Stimulated activated memory B cell treated with anti-CD40 and anti-IgM and Interleukin-4, amounts not matched to agents 10 μg/mL and 1 μg/mL and 100 μg/mL, for 72 hours (primary cell): ENCODE results near the gene CPVL.

Source experiments
- ATAC-seq: fragments of 150-1000 bp; cut with Tn5 transposase; 2 replicates; pipeline ENCODE4 v1.10.0; 2021
- H3K27ac Mint-ChIP-seq: one replicate; pipeline ENCODE4 v1.8.0; 2022; ENCODE audit warnings: mild to moderate bottlenecking, mixed read lengths
- H3K27me3 Mint-ChIP-seq: one replicate; pipeline ENCODE4 v1.8.0; 2022; ENCODE audit warnings: mixed read lengths
- H3K36me3 Mint-ChIP-seq: one replicate; pipeline ENCODE4 v1.8.0; 2022; ENCODE audit warnings: mixed read lengths
- H3K4me1 Mint-ChIP-seq: one replicate; pipeline ENCODE4 v1.8.0; 2022; ENCODE audit warnings: mixed read lengths
- H3K4me3 Mint-ChIP-seq: one replicate; pipeline ENCODE4 v1.8.0; 2022; ENCODE audit warnings: mild to moderate bottlenecking, moderate library complexity, mixed read lengths
- H3K9me3 Mint-ChIP-seq: one replicate; pipeline ENCODE4 v1.8.0; 2022; ENCODE audit warnings: mixed read lengths

The CPVL gene

DNA sequence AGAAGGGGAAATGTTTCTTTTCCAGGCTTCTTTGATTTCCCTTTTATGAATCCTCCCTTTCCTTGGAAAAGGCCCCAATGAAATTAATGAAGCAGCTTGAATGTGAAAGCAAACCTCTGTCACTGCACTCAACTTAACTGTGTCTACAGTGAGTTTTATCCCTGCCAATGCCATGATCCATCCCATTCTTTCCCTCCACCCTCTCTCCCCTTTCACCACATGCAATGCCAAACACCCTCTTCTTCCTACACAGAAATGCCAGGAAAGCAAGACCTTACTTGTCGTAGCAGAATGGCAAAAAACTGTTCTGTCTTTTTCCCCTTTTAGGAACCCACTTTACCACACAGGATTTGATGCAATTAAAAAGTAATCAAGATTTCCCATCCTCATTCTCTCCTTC lies 140.9 kb downstream of the CPVL start:
- no peaks in the 10 kb centered on the region for H3K36me3 Mint-ChIP-seq
- no peak overlapping the region for H3K27ac Mint-ChIP-seq
- H3K4me1 Mint-ChIP-seq, result no peaks in the 10 kb centered on the region
- ATAC-seq, result no peak
- peaks cover 9% of the 10 kb centered on the region for H3K27me3 Mint-ChIP-seq
- no peak overlapping the region for H3K4me3 Mint-ChIP-seq
- no peaks in the 10 kb centered on the region for H3K9me3 Mint-ChIP-seq

DNA sequence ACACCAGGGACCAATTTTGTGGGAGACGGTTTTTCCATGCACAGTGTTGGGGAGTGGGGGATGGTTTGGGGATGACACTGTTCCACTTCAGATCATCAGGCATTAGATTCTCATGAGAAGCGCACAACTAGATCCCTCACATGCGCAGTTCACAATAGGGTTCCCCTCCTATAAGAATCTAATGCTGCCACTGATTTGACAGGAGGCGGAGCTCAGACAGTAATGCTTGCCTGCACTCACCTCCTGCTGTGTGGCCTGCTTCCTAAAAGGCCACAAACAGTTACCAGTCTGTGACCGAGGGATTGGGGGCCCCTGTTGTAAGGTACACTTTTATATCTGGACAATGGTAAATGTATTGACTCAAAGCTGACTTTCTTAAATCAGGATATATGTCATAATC lies 142.6 kb downstream of the CPVL start:
- Mint-ChIP-seq H3K27ac (no peak overlapping the region), H3K27me3 (peaks cover 9% of the 10 kb centered on the region), H3K36me3 (no peaks in the 10 kb centered on the region), H3K4me3 (no peak overlapping the region), H3K9me3 (no peaks in the 10 kb centered on the region), H3K4me1 (no peaks in the 10 kb centered on the region)
- ATAC-seq, result no peak

DNA sequence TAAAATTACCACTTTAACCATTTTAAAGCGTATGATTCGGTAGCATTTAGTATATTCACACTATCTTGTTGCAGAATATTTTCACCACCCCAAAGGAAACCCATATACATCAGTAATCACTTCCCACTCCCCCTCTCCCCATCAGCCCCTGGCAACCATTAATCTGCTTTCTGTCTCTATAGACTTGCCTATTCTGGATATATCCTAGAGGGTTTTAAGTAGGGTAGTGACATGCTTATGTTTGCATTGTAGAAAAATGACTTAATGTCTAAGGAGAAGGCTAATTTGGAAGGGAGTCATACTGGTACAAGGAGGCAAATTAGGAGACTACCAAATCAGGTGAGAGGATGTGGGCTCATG lies 145.6 kb downstream of the CPVL start:
- no peak for ATAC-seq
- no peaks in the 10 kb centered on the region for H3K27me3 Mint-ChIP-seq
- no peaks in the 10 kb centered on the region for H3K36me3 Mint-ChIP-seq
- no peak overlapping the region for H3K4me3 Mint-ChIP-seq
- H3K4me1 Mint-ChIP-seq, result no peaks in the 10 kb centered on the region
- no peaks in the 10 kb centered on the region for H3K9me3 Mint-ChIP-seq
- H3K27ac Mint-ChIP-seq, result no peak overlapping the region

DNA sequence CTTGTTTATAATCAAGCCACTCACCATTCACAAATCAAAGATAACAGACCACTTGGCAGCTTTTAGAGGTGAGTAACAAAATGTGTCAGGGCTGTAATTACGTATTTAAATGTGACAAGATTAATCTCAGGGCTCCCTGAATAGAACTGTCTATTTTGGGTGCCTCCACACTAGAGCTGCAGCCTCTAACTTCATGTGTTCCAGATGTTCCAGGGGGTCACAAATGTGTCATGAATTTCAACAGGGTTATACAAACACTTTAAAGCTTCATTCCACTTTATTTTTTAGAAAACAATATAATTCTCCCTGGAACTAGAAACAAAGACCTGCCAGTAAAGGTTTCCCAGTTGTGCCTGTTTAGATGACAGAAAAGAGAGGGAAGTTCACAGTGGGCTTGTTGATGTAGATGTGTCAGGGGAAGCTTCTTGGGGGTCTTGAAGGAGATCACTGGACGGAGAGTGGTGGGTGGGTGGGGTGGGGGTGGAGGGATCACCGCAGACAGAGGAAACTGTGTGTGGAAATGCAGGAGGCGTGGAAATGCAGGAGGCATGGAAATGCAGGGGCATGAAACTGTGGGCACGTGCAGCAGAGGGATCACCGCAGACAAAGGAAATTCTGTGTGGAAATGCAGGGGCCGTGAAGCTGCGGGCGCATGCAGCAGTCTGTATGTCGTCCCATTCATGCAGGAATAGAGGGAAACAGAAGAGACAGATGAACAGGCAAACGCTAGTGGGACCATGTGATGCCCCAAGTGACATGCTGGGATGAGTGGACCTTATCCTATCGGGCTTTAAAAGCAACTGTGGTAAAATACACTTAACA lies 146.2 kb downstream of the CPVL start:
- ATAC-seq, result no peak
- no peak overlapping the region for H3K27ac Mint-ChIP-seq
- no peaks in the 10 kb centered on the region for H3K36me3 Mint-ChIP-seq
- H3K27me3 Mint-ChIP-seq, result no peaks in the 10 kb centered on the region
- H3K9me3 Mint-ChIP-seq, result no peaks in the 10 kb centered on the region
- H3K4me1 Mint-ChIP-seq, result no peaks in the 10 kb centered on the region
- no peak overlapping the region for H3K4me3 Mint-ChIP-seq

DNA sequence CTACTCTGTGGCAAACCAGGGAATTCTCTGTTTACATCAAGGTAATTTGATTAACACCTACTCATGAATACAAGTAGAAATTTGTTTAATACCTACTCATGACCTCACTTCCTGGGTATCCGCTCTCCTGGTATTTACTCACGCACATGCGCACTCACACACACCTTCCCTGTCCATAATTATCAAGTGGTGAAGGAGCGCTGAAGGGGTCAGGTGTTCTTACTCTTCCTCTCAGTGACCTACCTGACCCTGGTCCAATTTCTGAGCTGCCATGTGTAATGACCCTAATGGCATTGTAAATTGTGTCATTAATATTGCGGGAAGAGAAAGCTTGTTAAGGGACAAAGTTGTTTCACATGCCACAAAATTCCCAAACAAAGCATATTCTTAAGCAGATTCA lies 146.9 kb downstream of the CPVL start:
- no peaks in the 10 kb centered on the region for H3K36me3 Mint-ChIP-seq
- no peaks in the 10 kb centered on the region for H3K27me3 Mint-ChIP-seq
- H3K4me1 Mint-ChIP-seq, result no peaks in the 10 kb centered on the region
- H3K9me3 Mint-ChIP-seq, result no peaks in the 10 kb centered on the region
- ATAC-seq, result no peak
- no peak overlapping the region for H3K27ac Mint-ChIP-seq
- H3K4me3 Mint-ChIP-seq, result no peak overlapping the region

DNA sequence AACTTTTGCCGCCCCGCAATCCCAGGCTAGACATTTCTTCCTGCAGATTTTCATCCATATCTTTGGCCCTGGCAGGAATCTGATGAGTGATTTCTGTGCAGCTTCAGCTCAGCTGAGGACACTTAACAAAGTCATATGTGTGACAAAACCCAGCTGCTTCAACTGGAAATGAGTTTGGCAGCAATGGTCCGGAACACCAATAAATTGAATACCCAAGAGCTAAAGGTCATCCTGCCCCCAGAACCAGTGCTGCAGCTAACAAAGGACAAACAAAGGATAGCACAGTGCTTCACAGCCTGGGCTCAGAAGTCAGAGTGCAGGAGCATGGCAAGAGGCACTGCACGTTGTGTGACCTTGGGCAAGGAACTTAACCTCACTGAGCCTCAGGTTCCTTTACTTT lies 148.2 kb downstream of the CPVL start:
- Mint-ChIP-seq H3K9me3 (no peaks in the 10 kb centered on the region), H3K27ac (no peak overlapping the region), H3K4me3 (no peak overlapping the region), H3K27me3 (peaks cover 8% of the 10 kb centered on the region), H3K36me3 (no peaks in the 10 kb centered on the region), H3K4me1 (no peaks in the 10 kb centered on the region)
- ATAC-seq, result no peak

DNA sequence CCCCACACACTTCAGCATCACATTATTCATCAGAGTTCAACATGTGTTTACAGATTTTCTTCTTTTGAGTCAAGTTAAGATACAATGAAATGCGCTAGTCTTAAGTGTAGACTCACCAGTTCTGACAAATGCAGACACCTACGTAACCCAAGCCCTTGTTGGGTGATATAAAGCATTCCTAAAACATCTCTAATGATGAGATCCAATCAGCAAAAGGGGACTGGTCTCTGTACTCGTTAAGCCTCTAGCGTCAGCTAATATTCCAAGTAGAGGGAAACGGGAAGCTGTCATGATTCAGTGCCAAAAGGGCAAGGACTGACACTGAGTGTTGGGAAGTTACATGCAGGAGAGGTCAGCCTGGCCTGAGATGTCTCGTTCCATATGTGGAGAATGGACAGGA lies 149.5 kb downstream of the CPVL start:
- H3K9me3 Mint-ChIP-seq, result no peaks in the 10 kb centered on the region
- peaks cover 13% of the 10 kb centered on the region for H3K27me3 Mint-ChIP-seq
- no peak overlapping the region for H3K4me3 Mint-ChIP-seq
- no peak overlapping the region for H3K27ac Mint-ChIP-seq
- H3K36me3 Mint-ChIP-seq, result no peaks in the 10 kb centered on the region
- H3K4me1 Mint-ChIP-seq, result no peaks in the 10 kb centered on the region
- ATAC-seq, result no peak

DNA sequence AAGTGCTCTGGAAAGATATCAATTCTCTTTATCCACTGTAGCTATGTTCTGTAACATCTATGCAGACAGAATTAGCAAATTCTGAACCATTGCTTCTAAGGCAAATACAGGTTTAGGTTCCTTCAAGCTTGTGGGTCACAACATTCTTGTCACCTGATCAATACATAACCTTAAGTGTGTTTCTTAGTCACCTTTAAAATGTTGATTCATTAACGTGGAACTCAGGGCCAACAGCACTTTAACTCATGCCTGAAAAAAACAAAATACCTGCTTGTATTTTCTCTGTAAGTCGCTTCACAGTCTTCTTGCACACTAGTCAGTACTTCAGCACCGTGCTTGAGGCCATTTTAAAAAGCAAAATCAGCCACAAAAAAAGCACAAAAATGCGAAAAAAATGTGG lies 153.0 kb downstream of the CPVL start:
- Mint-ChIP-seq H3K27ac (no peak overlapping the region), H3K4me1 (no peaks in the 10 kb centered on the region), H3K9me3 (no peaks in the 10 kb centered on the region), H3K36me3 (no peaks in the 10 kb centered on the region), H3K27me3 (peaks cover 22% of the 10 kb centered on the region), H3K4me3 (no peak overlapping the region)
- ATAC-seq, result no peak

DNA sequence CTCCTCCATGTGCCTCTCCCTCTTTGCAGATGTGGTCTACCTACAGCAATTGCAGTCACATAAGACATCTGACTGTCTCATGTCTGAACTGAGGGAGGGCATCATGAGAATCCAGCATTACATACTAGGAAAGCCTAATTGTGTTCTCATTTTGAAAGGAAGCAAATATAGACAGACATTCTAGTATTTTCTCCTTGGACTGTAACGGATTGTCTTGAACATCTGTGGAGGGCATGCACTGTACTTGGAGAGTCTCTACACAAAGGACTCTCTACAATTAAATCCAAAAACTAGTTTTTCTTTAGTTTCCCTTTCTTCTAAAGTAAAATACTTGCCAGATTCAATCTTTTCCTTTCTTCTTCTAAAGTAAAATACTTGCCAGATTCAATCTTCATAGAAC lies 153.5 kb downstream of the CPVL start:
- Mint-ChIP-seq H3K36me3 (no peaks in the 10 kb centered on the region), H3K4me1 (no peaks in the 10 kb centered on the region), H3K9me3 (no peaks in the 10 kb centered on the region), H3K4me3 (no peak overlapping the region), H3K27me3 (peaks cover 28% of the 10 kb centered on the region), H3K27ac (no peak overlapping the region)
- no peak for ATAC-seq

DNA sequence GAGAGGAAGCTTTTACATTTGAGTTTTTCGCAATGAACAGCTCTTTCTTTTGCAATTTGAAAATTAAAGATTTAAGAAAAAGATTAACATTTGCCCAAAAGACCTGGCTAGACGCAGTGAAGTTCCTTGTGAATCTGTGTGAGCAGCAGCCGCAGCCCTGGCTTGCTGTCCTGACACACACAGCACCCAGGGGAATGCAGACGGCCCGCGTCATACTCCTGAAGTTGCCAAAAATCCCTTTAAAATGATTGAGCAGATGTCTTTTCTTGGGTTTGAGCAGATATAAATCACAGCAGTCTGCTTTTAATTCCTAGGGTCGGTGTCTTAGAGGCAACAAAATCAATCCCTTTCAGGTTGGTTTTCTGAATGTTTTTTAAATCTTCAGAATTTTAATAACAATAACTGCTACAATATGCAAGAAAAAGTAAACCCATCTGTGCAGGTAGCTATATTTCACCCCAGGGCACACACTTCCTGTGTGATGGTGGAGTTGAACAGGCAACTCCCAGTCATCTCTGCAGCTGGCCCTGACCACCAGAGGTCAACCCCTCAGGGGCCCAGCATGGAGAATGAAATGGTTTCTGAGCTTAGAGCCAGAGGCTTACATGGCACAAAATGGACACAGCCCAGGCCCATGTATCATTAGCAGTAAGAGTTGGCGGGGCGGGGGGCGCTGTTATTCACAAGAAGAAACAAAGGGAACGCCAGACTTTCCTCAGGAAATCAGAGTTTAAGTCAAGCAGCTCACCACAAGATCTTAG lies 156.0 kb downstream of the CPVL start:
- Mint-ChIP-seq H3K4me1 (no peaks in the 10 kb centered on the region), H3K27ac (no peak overlapping the region), H3K4me3 (no peak overlapping the region), H3K9me3 (no peaks in the 10 kb centered on the region), H3K27me3 (peaks cover 46% of the 10 kb centered on the region), H3K36me3 (no peaks in the 10 kb centered on the region)
- no peak for ATAC-seq

DNA sequence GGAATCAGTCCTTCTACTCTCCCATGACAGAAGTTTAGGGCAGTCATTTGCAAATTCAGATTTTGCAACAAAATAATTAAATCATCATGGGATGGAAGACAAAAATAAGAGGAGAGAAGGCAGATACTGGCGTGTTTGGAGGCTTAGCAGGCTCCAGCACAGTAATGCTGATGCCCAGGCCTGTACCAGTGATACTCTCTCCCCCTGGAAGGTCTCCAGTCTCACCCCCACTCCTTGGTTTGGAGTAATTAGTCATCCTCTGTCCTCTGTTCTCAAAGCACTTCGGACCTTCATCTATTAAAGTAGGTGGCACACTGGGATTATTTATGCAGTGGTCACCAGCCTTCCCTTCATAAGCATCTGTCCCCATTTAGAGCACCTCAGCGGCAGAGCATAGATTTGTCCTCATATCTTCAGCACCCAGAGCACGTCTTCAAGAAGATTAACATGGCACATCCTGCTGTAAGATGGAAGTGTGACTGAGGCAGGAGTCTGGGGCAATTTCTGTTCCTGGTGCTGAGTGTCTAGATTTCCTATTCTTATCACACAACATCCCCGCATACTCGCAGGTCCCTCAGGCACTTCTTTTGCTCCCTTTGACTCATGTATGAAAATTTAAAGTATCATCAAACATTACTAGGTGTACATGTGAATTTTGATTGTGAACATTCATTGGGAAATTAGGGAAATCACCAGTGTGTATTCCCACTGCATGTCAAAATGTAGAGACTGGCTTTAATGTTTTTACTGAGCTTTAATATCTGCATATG lies 156.9 kb downstream of the CPVL start:
- Mint-ChIP-seq H3K27me3 (peaks cover 46% of the 10 kb centered on the region), H3K4me3 (no peak overlapping the region), H3K9me3 (no peaks in the 10 kb centered on the region), H3K36me3 (no peaks in the 10 kb centered on the region), H3K27ac (no peak overlapping the region), H3K4me1 (no peaks in the 10 kb centered on the region)
- ATAC-seq, result no peak

DNA sequence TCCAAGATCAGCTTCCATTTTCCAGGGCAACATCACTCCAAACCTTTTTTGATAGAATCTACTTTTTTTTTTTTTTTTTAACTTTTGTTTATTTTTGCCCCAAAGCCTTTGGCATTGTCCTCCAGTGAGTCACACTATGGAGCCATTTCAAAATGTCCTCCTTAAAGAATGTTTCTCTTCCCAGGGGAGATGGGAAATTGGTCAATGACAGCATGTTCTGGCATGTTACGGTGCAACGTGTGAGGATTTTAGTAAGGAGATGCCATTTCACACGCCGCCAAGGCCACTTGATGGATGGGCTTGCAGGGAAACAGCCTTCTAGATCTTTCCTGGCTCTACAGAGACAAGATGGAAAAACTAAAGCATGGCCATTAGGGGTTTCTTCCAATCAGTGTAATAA lies 157.5 kb downstream of the CPVL start:
- ATAC-seq, result no peak
- peaks cover 46% of the 10 kb centered on the region for H3K27me3 Mint-ChIP-seq
- no peaks in the 10 kb centered on the region for H3K36me3 Mint-ChIP-seq
- H3K4me1 Mint-ChIP-seq, result no peaks in the 10 kb centered on the region
- no peaks in the 10 kb centered on the region for H3K9me3 Mint-ChIP-seq
- no peak overlapping the region for H3K27ac Mint-ChIP-seq
- H3K4me3 Mint-ChIP-seq, result no peak overlapping the region

DNA sequence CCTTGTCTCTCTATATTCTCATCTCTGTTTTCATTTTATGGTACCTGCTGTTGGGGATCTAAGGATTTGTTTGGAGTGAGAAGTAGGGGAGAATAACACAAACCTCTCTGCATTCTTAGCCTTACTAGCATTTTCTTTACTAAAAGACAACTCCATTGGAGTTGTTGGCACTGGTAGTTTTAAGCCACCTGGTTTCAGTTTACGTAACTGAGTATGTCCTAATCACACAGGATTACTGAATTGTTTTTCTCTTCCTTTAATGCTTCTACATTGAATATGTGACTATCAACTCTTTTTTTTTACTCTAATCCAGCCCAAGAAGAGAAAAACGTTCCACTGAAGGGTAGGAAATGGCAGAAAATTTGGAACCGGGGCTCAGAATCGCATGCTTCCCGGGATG lies 158.2 kb downstream of the CPVL start:
- H3K4me3 Mint-ChIP-seq, result no peak overlapping the region
- ATAC-seq, result no peak
- H3K9me3 Mint-ChIP-seq, result no peaks in the 10 kb centered on the region
- H3K4me1 Mint-ChIP-seq, result no peaks in the 10 kb centered on the region
- H3K27me3 Mint-ChIP-seq, result peaks cover 39% of the 10 kb centered on the region
- no peaks in the 10 kb centered on the region for H3K36me3 Mint-ChIP-seq
- H3K27ac Mint-ChIP-seq, result no peak overlapping the region

DNA sequence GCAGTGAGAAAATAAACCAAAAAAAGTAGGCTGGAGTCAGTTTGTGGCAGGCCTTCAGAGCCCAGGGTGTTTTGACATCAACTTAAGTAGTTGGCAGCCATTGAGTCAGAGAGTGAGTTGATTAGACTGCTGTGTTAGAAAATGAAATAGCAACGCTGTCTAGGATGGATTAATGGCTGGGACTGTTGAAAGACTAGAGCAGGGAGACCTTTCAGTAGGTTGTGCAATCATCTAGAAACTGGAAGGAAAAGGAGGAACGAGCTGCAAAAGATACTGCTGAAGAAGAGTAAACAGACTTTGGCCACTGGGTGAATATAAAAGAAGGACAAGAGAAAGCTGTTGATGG lies 159.6 kb downstream of the CPVL start:
- Mint-ChIP-seq H3K9me3 (no peaks in the 10 kb centered on the region), H3K4me3 (no peak overlapping the region), H3K27me3 (peaks cover 33% of the 10 kb centered on the region), H3K27ac (no peak overlapping the region), H3K4me1 (no peaks in the 10 kb centered on the region), H3K36me3 (no peaks in the 10 kb centered on the region)
- no peak for ATAC-seq

DNA sequence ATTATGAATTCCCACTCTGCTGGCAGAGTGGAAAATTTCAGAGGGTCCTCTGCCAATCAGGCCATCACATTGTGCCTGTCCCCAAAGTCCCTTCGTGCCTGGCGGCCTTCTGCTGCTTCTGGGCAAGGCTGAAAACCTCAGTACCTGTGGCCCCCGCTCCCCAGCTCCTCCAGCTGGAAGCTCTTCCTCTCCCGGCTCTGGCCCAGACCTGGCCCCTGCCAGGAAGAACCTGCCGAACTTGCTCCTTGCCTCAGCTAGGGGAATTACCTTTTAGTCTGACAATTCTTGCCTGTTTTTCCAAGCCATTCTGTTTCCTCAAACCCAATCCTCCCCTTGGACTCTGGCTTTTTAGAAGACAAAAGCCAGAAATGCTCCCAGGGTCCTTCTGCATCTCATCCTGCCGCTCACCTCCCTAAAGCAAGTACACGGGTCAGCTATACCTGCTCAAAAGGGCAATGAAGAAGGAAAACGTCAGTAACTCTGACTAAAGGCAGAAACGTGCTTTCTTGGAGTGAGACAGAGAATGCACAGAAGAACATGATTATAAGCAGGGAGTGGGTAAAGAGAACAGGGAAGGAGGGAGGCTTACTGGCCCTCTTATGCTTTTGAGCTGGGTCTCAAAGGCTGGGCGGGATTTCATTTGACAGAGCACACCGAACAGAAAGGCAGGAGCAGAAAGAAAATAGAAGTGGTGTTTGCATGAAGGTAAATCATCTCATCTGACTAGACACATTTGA lies 160.1 kb downstream of the CPVL start:
- Mint-ChIP-seq H3K36me3 (no peaks in the 10 kb centered on the region), H3K27me3 (peaks cover 35% of the 10 kb centered on the region), H3K4me3 (no peak overlapping the region), H3K9me3 (no peaks in the 10 kb centered on the region), H3K4me1 (no peaks in the 10 kb centered on the region), H3K27ac (no peak overlapping the region)
- ATAC-seq, result no peak
